Right lobe of liver (tissue), 6 donors: ENCODE results near the gene HOXC10. TPM values are rescaled to one million over a fixed set of nuclear protein-coding genes. Genes with fewer than 3 reads are reported as not detected.

ENCODE experiments used
- ATAC-seq, 4 donors: fragments of 200-7000 bp; cut with Tn5 transposase; one replicate each; pipeline ENCODE4 v1.9.1; 2020; ENCODE audit warnings: mild to moderate bottlenecking in 4 of 4, moderate library complexity in 4 of 4
- DNase-seq, 3 donors: peaks; one replicate each; pipeline ENCODE4 v3.0.0-alpha.2; 2020
- H3K27ac ChIP-seq, 3 donors: fragments of 200-600 bp; one replicate each; pipeline ENCODE4 v1.8.0; 2022
- H3K27me3 ChIP-seq, 2 donors: fragments of 200-600 bp; one replicate each; pipeline ENCODE4 v1.8.0; 2022
- H3K36me3 ChIP-seq, 4 donors: fragments of 200-600 bp; sonication (generic) in 1 of 4; one replicate each; pipeline versions ENCODE4 v1.5.1 to v1.8.0; 2017 to 2022; ENCODE audit warnings: control low read depth in 1 of 4
- H3K4me1 ChIP-seq, 4 donors: fragments of 200-600 bp; sonication (generic) in 1 of 4; one replicate each; pipeline versions ENCODE4 v1.5.1 to v1.8.0; 2017 to 2022; ENCODE audit warnings: control low read depth in 1 of 4
- H3K4me3 ChIP-seq, 3 donors: fragments of 200-600 bp; one replicate each; pipeline ENCODE4 v1.8.0; 2022
- H3K9me3 ChIP-seq, 4 donors: fragments of 200-600 bp; sonication (generic) in 1 of 4; one replicate each; pipeline versions ENCODE4 v1.5.1 to v1.8.0; 2017 to 2022; ENCODE audit warnings: control low read depth in 1 of 4
- POLR2A ChIP-seq: fragments of 450-650 bp; IDR thresholded peaks from one replicate; pipeline ENCODE4 v1.6.1; 2017; ENCODE audit warnings: antibody characterized with exemption, mild to moderate bottlenecking
- WGBS: methylation state at CpG from one replicate; pipeline ENCODE4 v1.1.6; 2018; ENCODE audit warnings: low coverage, low lambda C conversion rate; ENCODE audit not compliant: insufficient coverage; ENCODE audit errors: missing lambda C conversion rate; 5-methylcytosine and 5-hydroxymethylcytosine counted together
- intact Hi-C, 2 donors: fragments of 100-400 bp; cut with DNase I; formaldehyde crosslinking; loops; one replicate each; pipeline versions ENCODE4 v1.11.2 to v1.14.1; 2022
- total RNA-seq, 6 experiments: library from RNA; depleted of rRNA in 2 of 6; stranded (reverse); fragments of >200 nt in 2 of 6; fragmentation: NEBNext Ultra II Directional in 3 of 6; extraction: Animal tissue kit (Norgen Biotek cat#: 25700) in 3 of 6; gene quantifications; one replicate each; pipeline versions ENCODE4 v1.1.0 to v1.2.4, GENCODE V29; 2016 to 2023
- TF ChIP-seq, protein P1 (sequence below), 4 donors: fragments of 200-600 bp in 3 of 4; fragments of 450-650 bp in 1 of 4; IDR thresholded peaks; one replicate each; pipeline versions ENCODE4 v1.5.1 to v1.8.0; 2016 to 2022; ENCODE audit warnings: antibody characterized with exemption in 4 of 4, mild to moderate bottlenecking in 2 of 4
- donor health status: DM: no; HTN: yes; CAD: no.
- donor health status: DM: no; HTN: no; CAD: no.
- donor health status: DM: no; HTN: no; CAD: no.
- donor health status: DM: no; HTN: yes; CAD: no.
- donor health status: DM: no; HTN: yes; CAD: no.

Gene HOXC10
- total RNA-seq, 6 experiments from 2014 or later = not detected

DNA sequence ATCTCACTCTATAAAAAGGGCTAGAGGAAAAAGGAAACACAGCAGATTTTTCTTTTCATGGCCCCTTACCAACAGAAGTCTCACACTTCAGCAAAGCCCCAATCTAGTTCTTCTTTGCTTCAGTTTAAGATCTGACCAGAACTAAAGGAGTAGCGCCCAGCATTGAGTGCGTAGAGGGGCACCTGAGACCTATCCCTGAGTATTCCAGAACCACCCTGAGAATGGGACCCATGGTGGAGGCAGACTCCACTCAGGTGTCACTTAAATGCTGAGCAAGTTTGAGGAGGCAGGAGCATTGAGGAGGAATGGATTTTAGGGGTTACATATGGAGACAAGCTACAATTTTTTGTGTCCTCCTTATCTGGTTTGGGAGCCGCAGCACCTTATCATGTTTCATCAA is 13.8 kb upstream of the HOXC10 start:
- TF ChIP-seq, protein P1, sequence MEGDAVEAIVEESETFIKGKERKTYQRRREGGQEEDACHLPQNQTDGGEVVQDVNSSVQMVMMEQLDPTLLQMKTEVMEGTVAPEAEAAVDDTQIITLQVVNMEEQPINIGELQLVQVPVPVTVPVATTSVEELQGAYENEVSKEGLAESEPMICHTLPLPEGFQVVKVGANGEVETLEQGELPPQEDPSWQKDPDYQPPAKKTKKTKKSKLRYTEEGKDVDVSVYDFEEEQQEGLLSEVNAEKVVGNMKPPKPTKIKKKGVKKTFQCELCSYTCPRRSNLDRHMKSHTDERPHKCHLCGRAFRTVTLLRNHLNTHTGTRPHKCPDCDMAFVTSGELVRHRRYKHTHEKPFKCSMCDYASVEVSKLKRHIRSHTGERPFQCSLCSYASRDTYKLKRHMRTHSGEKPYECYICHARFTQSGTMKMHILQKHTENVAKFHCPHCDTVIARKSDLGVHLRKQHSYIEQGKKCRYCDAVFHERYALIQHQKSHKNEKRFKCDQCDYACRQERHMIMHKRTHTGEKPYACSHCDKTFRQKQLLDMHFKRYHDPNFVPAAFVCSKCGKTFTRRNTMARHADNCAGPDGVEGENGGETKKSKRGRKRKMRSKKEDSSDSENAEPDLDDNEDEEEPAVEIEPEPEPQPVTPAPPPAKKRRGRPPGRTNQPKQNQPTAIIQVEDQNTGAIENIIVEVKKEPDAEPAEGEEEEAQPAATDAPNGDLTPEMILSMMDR (IDR thresholded peaks at IDR 0.05) = no peak
- TF ChIP-seq POLR2A = no peak
- Histone ChIP-seq H3K4me3 (no peak overlapping the region), H3K9me3 (no peaks in the 10 kb centered on the region), H3K36me3 (no peaks in the 10 kb centered on the region), H3K27ac (no peak overlapping the region), H3K4me1 (peaks cover 0 to 5% (median 0%) of the 10 kb centered on the region in 4 donors), H3K27me3 (peaks cover 10 to 53% of the 10 kb centered on the region in 2 donors)
- 57% methylated on average over 3 of the region's 3 CpGs for WGBS
- DNase-seq (no peak), ATAC-seq (no peak)
- intact Hi-C loops = no loop called here

DNA sequence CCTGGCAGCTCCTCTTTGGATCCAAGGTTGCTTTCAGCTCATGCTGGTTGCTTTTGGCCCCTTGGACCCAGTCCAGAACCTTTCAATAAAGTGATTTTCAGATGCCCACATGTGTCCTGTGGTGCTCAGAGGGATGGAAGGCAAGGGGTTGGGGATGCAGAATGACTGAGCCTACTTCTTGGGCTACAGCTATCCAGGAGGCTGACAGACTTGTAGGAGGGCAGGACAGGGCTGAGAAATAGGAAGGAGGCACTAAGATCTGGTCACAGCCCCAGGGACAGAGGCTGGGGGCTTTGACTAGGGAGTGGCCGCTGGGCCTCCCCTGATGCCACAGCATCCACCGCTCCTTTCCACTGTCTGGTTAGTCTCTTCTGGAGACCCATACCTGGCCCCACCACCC is 13.3 kb upstream of the HOXC10 start:
- H3K4me3 ChIP-seq = no peak overlapping the region
- WGBS = no CpG with 5 or more reads among the region's 2 CpGs
- peaks cover 10 to 52% of the 10 kb centered on the region in 2 donors for H3K27me3 ChIP-seq
- DNase-seq (peak in 1 of 3 donors; percentile 2), ATAC-seq (no peak)
- H3K36me3 ChIP-seq = no peaks in the 10 kb centered on the region
- TF ChIP-seq, protein P1 (IDR thresholded peaks at IDR 0.05) = no peak
- no peak for TF ChIP-seq POLR2A
- no peaks in the 10 kb centered on the region for H3K9me3 ChIP-seq
- intact Hi-C loops = no loop called here
- H3K4me1 ChIP-seq = peaks cover 0 to 5% (median 0%) of the 10 kb centered on the region in 4 donors
- no peak overlapping the region for H3K27ac ChIP-seq

GRCh38 chr12:53972152-53972702 is 12.7 kb upstream of the HOXC10 start:
- Histone ChIP-seq H3K27ac (no peak overlapping the region), H3K4me1 (peaks cover 0 to 5% (median 0%) of the 10 kb centered on the region in 4 donors), H3K4me3 (no peak overlapping the region), H3K27me3 (peaks cover 10 to 48% of the 10 kb centered on the region in 2 donors), H3K36me3 (no peaks in the 10 kb centered on the region), H3K9me3 (no peaks in the 10 kb centered on the region)
- ATAC-seq (no peak), DNase-seq (peak in 1 of 3 donors; percentile 13)
- intact Hi-C loops = no loop called here
- TF ChIP-seq, protein P1 (IDR thresholded peaks at IDR 0.05) = no peak
- TF ChIP-seq POLR2A = no peak
- 17% methylated on average over 7 of the region's 9 CpGs for WGBS

- no peaks in the 10 kb centered on the region for H3K36me3 ChIP-seq
- H3K9me3 ChIP-seq = no peaks in the 10 kb centered on the region
- DNase-seq = no peak
- no peak within 1 kb of the TSS for H3K4me3 ChIP-seq
- intact Hi-C loops = no loop called here
- peaks cover 10 to 45% of the 10 kb centered on the region in 2 donors for H3K27me3 ChIP-seq
- ATAC-seq = no peak
- TF ChIP-seq, protein P1 (IDR thresholded peaks at IDR 0.05) = no peak
- no peak for TF ChIP-seq POLR2A
- WGBS = 8% methylated on average over 19 of the region's 21 CpGs
- H3K4me1 ChIP-seq = peaks cover 0 to 5% (median 0%) of the 10 kb centered on the region in 4 donors
- no peak within 1 kb of the TSS for H3K27ac ChIP-seq
Observed at GRCh38 chr12:53972722-53973235, 12.2 kb upstream of the HOXC10 start, which contains the start of gene HOXC11. Gene HOXC11, plus strand, starts transcription at chr12:53973126. Its CDS starts 116 bp downstream, at chr12:53973242.
